ENCODE measurements around the gene SLC23A2.

GRCh38 chr20:4898282-4899244 lies 102.7 kb downstream of the SLC23A2 start:
- TF ChIP-seq ELF4 (IDR thresholded peaks at IDR 0.05) = no peak
- TF ChIP-seq FOXK2 (IDR thresholded peaks at IDR 0.05) = no peak
- TF ChIP-seq SUZ12 (IDR thresholded peaks at IDR 0.05) = no peak
- TF ChIP-seq SP1 (IDR thresholded peaks at IDR 0.05) = no peak
- TF ChIP-seq FOXM1 (IDR thresholded peaks at IDR 0.05; ENCODE audit: borderline replicate concordance) = no peak
- TF ChIP-seq L3MBTL2 (conservative IDR thresholded peaks at IDR 0.05) = no peak
- TF ChIP-seq FOXA1 (IDR thresholded peaks at IDR 0.05) = no peak
- no peak for TF ChIP-seq LEF1 (IDR thresholded peaks at IDR 0.05; ENCODE audit: borderline replicate concordance)
- no peak for TF ChIP-seq ARNT (IDR thresholded peaks at IDR 0.05)
- TF ChIP-seq CTBP1 (IDR thresholded peaks at IDR 0.05; ENCODE audit: borderline replicate concordance) = no peak
- no peak for TF ChIP-seq PKNOX1 (IDR thresholded peaks at IDR 0.05)
